Breast epithelium (tissue), 4 donors: ENCODE data around the gene STX8. TPM values are rescaled to one million over a fixed set of nuclear protein-coding genes. Genes with fewer than 3 reads are reported as not detected.

ENCODE experiments used
- DNase-seq, 2 donors: peaks; one replicate each; pipeline ENCODE4 v3.0.0-alpha.2; 2019; ENCODE audit warnings: low spot score in 2 of 2
- H3K27ac ChIP-seq, 2 donors: fragments of 200-600 bp; sonication (generic) in 1 of 2; one replicate each; pipeline ENCODE4 v1.5.1; 2016 to 2019; ENCODE audit warnings: mild to moderate bottlenecking in 1 of 2
- H3K27me3 ChIP-seq, 2 donors: fragments of 200-600 bp; sonication (generic) in 1 of 2; one replicate each; pipeline versions ENCODE4 v1.5.1 to v1.6.0; 2017 to 2019; ENCODE audit warnings: control low read depth in 1 of 2, mild to moderate bottlenecking in 1 of 2
- H3K36me3 ChIP-seq: fragments of 200-600 bp; one replicate; pipeline ENCODE4 v1.5.1; 2019
- H3K4me1 ChIP-seq, 2 donors: fragments of 200-600 bp; sonication (generic); one replicate each; pipeline ENCODE4 v1.5.1; 2016 to 2019; ENCODE audit warnings: control low read depth in 1 of 2
- H3K4me3 ChIP-seq, 3 donors: fragments of 200-600 bp; sonication (generic); 1 replicate in 2 of 3; 2 replicates in 1 of 3; pipeline ENCODE4 v1.5.1; 2016 to 2019; ENCODE audit warnings: mild to moderate bottlenecking in 3 of 3, moderate library complexity in 2 of 3
- H3K9me3 ChIP-seq, 2 donors: fragments of 200-600 bp; sonication (generic) in 1 of 2; one replicate each; pipeline ENCODE4 v1.5.1; 2016 to 2019; ENCODE audit warnings: control low read depth in 1 of 2
- CTCF ChIP-seq, 3 donors: fragments of 450-650 bp; IDR thresholded peaks; one replicate each; pipeline ENCODE4 v1.5.1; 2016 to 2017; ENCODE audit warnings: antibody characterized with exemption in 3 of 3, mild to moderate bottlenecking in 3 of 3, moderate library complexity in 3 of 3
- POLR2A ChIP-seq: fragments of 450-650 bp; IDR thresholded peaks from one replicate; pipeline ENCODE4 v1.6.1; 2016; ENCODE audit warnings: antibody characterized with exemption, mild to moderate bottlenecking, moderate library complexity
- POLR2AphosphoS5 ChIP-seq, 3 donors: sonication (generic); formaldehyde crosslinking; IDR thresholded peaks; one replicate each; pipeline ENCODE4 v1.6.1; 2017; ENCODE audit warnings: antibody characterized with exemption in 3 of 3
- intact Hi-C: fragments of 100-400 bp; cut with DNase I; formaldehyde crosslinking; loops from one replicate; pipeline ENCODE4 v1.15.1; 2023; ENCODE audit warnings: low total_unique reads
- total RNA-seq, 3 donors: library from RNA; depleted of rRNA; stranded (reverse); fragments of >200 nt; gene quantifications; one replicate each; pipeline ENCODE4 v1.1.0, GENCODE V29; 2016

STX8 gene
- total RNA-seq, 3 donors from 2014 or later = 54.1 to 101 (median 60.4) TPM

DNA sequence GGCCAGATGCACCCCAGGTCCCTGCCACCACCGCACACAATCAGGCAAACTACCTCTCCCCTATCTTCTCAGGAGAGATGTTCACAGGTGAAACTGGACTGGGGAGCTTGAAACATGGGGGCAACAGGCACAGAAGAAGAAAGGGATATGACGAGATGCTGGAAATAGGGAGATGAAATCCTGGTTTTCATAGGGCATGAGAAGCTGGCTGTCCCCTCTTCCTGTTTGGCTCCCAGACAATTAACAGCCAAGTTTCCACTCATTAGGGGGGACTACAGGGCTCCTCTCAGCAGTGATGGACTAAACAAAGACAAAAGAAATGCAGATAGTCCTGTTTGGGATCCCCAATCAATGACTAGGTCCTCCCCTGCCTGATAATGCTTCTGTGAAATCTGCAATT, 288.3 kb downstream of the STX8 start:
- DNase-seq = no peak

DNA sequence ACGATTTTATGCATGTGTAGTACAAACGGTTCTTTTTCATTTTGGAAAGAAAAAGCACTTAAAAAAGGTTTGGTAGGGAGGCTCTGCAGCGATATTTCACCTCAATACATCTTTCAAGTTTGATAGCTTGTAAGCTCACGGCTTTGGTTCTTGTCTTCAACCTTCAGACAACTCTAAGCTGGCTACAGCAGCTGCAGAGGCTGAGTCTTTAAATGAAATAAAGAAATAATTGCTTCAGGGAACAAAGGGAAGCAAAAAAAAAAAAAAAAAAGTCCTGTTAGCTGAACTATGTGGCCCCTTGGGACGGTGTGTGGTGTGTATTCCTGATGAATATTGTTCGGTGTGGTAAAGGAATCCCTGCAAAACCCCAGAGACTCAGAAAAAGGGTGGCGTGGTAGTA, 289.2 kb downstream of the STX8 start:
- Histone ChIP-seq H3K4me1 (no peaks in the 10 kb centered on the region), H3K36me3 (no peaks in the 10 kb centered on the region), H3K27me3 (no peaks in the 10 kb centered on the region), H3K4me3 (no peak overlapping the region), H3K9me3 (no peaks in the 10 kb centered on the region), H3K27ac (no peak overlapping the region)
- TF ChIP-seq CTCF (IDR thresholded peaks at IDR 0.05) = no peak
- no peak for TF ChIP-seq POLR2A
- no peak for TF ChIP-seq POLR2AphosphoS5 (IDR thresholded peaks at IDR 0.05)
- no peak for DNase-seq
- intact Hi-C loops = no loop called here

More for the DNA sequence above, 288.3 kb downstream of the STX8 start:
- intact Hi-C loops = no loop called here
- Histone ChIP-seq H3K27ac (no peak overlapping the region), H3K4me1 (no peaks in the 10 kb centered on the region), H3K4me3 (no peak overlapping the region), H3K27me3 (no peaks in the 10 kb centered on the region), H3K36me3 (no peaks in the 10 kb centered on the region), H3K9me3 (no peaks in the 10 kb centered on the region)
- no peak for TF ChIP-seq POLR2A
- TF ChIP-seq POLR2AphosphoS5 (IDR thresholded peaks at IDR 0.05) = no peak
- no peak for TF ChIP-seq CTCF (IDR thresholded peaks at IDR 0.05)

DNA sequence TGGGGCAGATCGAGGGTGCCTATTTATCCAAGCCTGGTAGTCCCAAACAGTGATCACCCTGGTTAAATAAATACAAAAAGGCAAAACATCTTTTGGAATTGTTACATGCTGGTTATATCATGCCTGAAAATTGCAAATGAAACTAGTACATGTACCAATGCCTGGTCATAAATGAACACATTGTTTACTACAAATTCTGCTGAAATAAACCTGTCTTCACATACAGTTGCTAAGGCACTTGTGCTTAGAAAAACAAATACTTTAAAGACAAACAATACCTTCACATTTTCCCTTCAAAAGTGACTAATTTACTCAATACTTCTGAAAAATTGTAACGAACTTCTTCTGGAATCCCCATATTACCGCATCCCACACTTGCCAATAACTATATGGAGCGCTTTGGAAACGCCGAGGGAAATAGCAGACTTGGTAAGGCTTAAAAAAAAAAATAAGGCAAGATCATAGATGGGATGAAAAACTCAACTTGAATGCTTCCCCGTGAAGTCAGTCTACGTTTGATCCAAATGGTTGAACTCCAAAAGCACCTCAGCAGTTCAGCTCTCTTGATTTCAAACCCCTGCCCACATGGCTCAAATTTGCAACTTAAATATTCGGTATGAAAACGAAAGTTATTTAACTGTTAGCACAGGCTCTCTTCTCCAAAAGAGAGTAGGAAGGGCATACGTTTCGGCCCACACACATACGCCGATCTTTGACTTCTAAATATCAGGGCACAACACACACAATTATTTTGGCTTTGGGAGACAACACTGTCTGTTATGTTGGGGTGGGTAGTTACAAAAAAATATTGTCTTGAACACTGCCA, 289.8 kb downstream of the STX8 start:
- intact Hi-C loops = no loop called here
- Histone ChIP-seq H3K4me1 (no peaks in the 10 kb centered on the region), H3K27me3 (no peaks in the 10 kb centered on the region), H3K36me3 (no peaks in the 10 kb centered on the region), H3K27ac (no peak overlapping the region), H3K4me3 (no peak overlapping the region), H3K9me3 (no peaks in the 10 kb centered on the region)
- TF ChIP-seq POLR2AphosphoS5 (IDR thresholded peaks at IDR 0.05) = no peak
- TF ChIP-seq POLR2A = no peak
- DNase-seq = no peak

GRCh38 chr17:9284884-9285283, 290.7 kb downstream of the STX8 start:
- no peaks in the 10 kb centered on the region for H3K27me3 ChIP-seq
- intact Hi-C loops = no loop called here
- H3K9me3 ChIP-seq = no peaks in the 10 kb centered on the region
- no peak overlapping the region for H3K4me3 ChIP-seq
- H3K4me1 ChIP-seq = no peaks in the 10 kb centered on the region
- H3K36me3 ChIP-seq = no peaks in the 10 kb centered on the region
- H3K27ac ChIP-seq = no peak overlapping the region
- no peak for TF ChIP-seq CTCF (IDR thresholded peaks at IDR 0.05)
- TF ChIP-seq POLR2A = no peak
- TF ChIP-seq POLR2AphosphoS5 (IDR thresholded peaks at IDR 0.05) = no peak
- no peak for DNase-seq

DNA sequence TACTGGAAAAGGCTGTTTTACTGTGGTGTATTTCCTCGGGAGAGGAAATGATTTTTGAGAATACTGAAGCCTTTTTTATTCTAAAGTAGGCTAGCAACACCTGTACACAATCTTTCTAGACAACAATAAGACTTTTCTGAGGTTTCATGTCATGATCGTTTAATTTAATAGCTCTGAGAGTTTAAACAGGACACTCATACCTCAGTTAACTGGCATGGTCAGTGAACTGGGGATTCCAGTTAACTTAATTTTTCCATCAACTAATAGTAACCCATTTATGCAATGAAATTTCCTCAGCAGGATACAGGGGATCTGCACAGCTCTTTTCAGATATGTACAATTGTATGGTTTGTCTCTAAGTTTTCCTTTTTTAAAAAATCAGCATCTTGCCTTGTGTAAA, 291.7 kb downstream of the STX8 start:
- no peak overlapping the region for H3K27ac ChIP-seq

More for the DNA sequence above, 291.7 kb downstream of the STX8 start:
- Histone ChIP-seq H3K9me3 (no peaks in the 10 kb centered on the region), H3K36me3 (no peaks in the 10 kb centered on the region), H3K4me3 (no peak overlapping the region), H3K27me3 (no peaks in the 10 kb centered on the region), H3K4me1 (no peaks in the 10 kb centered on the region)
- TF ChIP-seq POLR2AphosphoS5 (IDR thresholded peaks at IDR 0.05) = no peak
- TF ChIP-seq POLR2A = no peak
- TF ChIP-seq CTCF (IDR thresholded peaks at IDR 0.05) = no peak
- DNase-seq = no peak
- intact Hi-C loops = no loop called here
